GM21381 (cell line): ENCODE data around the gene BLTP3A.
"Not testable (repeated sequence)": the region's sequence is repeated elsewhere in the genome, so short reads cannot be mapped to it uniquely, and the experiment has no call there.

Experiments used
- ATAC-seq: cut with Tn5 transposase; IDR thresholded peaks from one replicate; pipeline ENCODE4 v1.9.1; 2021; ENCODE audit warnings: mild to moderate bottlenecking, moderate library complexity; ENCODE audit not compliant: unreplicated experiment

Gene BLTP3A, protein sequence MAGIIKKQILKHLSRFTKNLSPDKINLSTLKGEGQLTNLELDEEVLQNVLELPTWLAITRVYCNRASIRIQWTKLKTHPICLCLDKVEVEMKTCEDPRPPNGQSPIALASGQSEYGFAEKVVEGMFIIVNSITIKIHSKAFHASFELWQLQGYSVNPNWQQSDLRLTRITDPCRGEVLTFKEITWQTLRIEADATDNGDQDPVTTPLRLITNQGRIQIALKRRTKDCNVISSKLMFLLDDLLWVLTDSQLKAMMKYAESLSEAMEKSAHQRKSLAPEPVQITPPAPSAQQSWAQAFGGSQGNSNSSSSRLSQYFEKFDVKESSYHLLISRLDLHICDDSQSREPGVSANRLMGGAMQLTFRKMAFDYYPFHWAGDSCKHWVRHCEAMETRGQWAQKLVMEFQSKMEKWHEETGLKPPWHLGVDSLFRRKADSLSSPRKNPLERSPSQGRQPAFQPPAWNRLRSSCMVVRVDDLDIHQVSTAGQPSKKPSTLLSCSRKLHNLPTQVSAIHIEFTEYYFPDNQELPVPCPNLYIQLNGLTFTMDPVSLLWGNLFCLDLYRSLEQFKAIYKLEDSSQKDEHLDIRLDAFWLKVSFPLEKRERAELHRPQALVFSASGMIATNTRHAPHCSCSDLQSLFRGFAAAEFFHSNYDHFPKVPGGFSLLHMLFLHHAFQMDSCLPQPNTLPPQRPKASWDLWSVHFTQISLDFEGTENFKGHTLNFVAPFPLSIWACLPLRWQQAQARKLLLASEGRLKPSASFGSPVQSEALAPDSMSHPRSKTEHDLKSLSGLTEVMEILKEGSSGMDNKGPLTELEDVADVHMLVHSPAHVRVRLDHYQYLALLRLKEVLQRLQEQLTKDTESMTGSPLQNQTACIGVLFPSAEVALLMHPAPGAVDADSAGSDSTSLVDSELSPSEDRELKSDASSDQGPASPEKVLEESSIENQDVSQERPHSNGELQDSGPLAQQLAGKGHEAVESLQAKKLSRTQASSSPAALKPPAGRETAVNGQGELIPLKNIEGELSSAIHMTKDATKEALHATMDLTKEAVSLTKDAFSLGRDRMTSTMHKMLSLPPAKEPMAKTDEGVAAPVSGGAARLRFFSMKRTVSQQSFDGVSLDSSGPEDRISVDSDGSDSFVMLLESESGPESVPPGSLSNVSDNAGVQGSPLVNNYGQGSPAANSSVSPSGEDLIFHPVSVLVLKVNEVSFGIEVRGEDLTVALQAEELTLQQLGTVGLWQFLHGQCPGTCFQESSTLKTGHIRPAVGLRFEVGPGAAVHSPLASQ (N-terminal part only)

GRCh38 chr6:34791701-34792604 lies at the start of gene BLTP3A:
TSS of gene BLTP3A (plus strand) at chr6:34792083. CDS start at chr6:34792251, 168 bp downstream.
- peak; percentile 95 for ATAC-seq

- no peak for ATAC-seq
Observed at GRCh38 chr6:34742094-34742493, 49.8 kb upstream of the BLTP3A start.

- no peak for ATAC-seq
Observed at GRCh38 chr6:34743625-34744293, 48.1 kb upstream of the BLTP3A start.

- ATAC-seq, result not testable (repeated sequence)
Observed at GRCh38 chr6:34744294-34744647, 47.6 kb upstream of the BLTP3A start.

DNA sequence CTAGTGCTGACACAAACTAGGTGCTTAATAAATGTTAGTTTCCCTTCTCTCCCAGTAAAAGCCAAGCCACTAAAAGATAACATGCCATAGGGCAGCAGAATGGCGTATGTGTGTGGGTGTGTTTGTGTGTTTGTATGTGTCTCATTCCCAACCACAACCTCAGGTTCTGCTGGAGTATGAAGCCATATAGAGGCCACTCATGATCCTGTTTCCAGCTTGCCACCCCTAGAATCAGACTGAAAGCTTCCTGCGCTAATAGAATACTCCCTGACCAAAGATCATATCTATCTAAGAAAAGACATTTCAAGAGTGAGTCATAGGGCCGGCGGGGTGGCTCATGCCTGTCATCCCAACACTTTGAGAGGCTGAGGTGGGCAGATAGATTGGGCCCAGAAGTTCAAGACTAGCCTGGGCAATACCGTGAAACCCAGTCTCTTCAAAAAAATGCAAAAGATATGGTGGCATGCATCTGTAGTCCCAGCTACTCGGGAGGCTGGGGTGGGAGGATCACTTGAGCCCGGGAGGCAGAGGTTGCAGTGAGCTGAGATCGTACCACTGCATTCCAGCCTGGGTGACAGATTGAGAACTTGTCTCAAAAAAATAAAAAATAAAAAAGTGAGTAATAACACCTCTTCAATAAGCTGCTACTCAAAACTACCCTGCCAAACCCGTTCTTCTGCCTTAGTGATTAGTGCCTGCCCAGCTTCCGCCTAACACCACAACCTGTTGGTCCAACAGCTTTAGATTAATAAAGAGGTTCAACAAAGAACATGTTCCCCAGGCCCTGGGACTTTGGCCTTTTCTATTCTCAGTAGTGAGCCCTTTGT lies 46.4 kb upstream of the BLTP3A start:
- ATAC-seq, result no peak

- no peak for ATAC-seq
Observed at GRCh38 chr6:34746104-34746846, 45.6 kb upstream of the BLTP3A start.

- ATAC-seq, result no peak
Observed at GRCh38 chr6:34748757-34749156, 43.1 kb upstream of the BLTP3A start.

- not testable (repeated sequence) for ATAC-seq
Observed at GRCh38 chr6:34756513-34756856, 35.4 kb upstream of the BLTP3A start.

GRCh38 chr6:34757687-34758274 lies 34.1 kb upstream of the BLTP3A start:
- ATAC-seq, result no peak

- no peak for ATAC-seq
Observed at GRCh38 chr6:34760108-34760507, 31.8 kb upstream of the BLTP3A start.

GRCh38 chr6:34761681-34762080 lies 30.2 kb upstream of the BLTP3A start:
- ATAC-seq, result not testable (repeated sequence)

DNA sequence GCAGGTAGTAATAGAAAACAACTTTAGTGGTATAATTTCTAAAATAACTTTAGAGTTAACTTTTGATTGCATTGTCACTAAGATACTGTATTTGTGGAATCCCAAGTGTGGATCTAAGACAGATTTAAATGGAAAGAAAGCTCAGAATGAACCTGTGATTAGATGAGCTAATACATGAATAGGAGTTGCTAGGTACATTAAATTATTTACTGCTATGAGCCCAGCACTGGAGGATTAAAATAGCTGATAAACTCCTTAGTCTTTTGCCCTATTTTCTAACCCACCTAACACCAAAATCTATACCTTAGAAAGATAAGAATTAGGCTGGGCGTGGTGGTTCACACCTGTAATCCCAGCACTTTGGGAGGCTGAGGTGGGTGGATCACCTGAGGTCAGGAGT lies 23.7 kb upstream of the BLTP3A start:
- ATAC-seq, result no peak

DNA sequence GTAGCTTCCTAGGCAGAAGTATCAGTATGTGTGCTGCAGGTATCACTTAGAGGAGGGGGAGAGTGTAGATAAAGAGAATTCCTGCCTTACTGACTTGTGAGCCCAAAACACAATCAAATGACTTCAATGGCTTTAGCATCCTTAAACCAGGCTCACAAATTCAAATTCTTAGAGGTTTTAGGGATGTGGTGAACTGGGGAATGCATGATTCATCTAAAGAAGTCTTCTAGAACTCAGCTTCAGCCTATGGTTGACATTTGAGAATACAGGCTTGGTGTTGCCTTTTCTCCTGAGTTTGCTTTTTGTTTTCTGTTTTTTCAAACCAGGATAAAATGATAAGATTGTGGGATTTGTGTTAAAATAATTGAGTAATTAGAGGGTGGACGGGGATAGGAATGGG lies 20.2 kb upstream of the BLTP3A start:
- no peak for ATAC-seq

DNA sequence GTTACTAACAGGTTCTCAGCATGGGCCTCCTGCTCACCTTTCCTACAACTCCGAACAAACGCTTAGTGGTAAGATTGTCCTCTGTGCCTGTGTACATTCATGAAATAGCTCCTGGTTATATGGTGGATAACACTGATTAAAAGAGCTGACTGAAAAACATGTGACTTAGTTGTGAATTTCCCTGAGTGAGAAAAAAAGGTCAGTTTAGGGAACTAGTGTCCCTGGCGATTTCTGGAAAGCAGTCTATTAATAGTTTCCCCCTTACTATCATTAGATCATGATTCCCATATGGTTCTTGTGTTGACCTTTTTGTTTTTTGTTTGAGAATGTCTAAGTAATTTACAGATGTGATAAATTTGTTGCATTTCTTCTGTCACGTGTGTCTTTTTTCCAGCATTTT lies 18.9 kb upstream of the BLTP3A start:
- ATAC-seq, result no peak

GRCh38 chr6:34773916-34774315 lies 18.0 kb upstream of the BLTP3A start:
- ATAC-seq, result no peak

DNA sequence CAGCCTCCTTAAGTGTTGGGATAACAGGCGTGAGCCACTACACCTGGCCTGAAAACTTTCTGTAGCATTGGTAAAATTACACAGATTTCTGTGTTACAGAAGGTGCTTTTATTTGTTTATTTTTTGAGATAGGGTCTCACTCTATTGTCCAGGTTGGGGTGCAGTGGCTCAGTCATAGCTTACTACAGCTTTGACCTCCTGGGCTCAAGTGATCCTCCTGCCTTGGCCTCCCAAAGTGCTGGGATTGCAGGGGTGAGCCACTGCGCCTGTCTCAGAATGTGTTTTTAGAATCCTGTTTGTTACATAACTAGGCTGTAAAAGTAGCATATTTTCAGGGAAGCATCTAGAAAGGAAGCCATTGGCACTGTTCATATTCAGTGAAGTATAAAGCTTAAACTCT lies 16.9 kb upstream of the BLTP3A start:
- no peak for ATAC-seq

DNA sequence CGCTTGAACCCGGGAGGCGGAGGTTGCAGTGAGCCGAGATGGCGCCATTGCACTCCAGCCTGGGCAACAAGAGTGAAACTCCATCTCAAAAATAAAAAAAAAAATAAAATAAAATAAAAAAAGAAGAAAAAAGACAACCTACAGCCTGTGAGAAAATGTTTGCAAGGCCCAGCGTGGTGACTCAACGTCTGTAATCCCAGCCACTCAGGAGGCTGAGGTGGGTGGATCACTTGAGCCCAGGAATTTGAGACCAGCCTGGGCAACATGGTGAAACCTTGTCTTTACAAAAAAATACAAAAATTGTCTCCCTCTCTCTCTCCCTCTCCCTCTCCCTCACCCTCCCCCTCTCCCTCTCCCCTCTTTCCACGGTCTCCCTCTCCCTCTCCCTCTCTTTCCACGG lies 6.5 kb upstream of the BLTP3A start:
- ATAC-seq, result not testable (repeated sequence)

DNA sequence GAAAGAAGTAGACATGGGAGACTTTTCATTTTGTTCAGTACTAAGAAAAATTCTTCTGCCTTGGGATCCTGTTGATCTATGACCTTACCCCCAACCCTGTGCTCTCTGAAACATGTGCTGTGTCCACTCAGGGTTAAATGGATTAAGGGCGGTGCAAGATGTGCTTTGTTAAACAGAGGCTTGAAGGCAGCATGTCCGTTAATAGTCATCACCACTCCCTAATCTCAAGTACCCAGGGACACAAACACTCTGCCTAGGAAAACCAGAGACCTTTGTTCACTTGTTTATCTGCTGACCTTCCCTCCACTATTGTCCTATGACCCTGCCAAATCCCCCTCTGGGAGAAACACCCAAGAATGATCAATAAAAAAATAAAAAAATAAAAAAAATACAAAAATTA lies 4.7 kb upstream of the BLTP3A start:
- ATAC-seq, result not testable (repeated sequence)
